NCI-H446 (cell line): ENCODE measurements around the gene DNASE1L1.

ENCODE experiments used
- DNase-seq, 2 experiments: peaks; one replicate each; lab custom pipeline; 2025; lab: John Stamatoyannopoulos, UW

DNASE1L1 gene

GRCh38 chrX:154409222-154409871 lies at the start of gene DNASE1L1:
Gene DNASE1L1 (minus strand): TSS chrX:154409254. CDS start chrX:154405568, 3,686 bp downstream.
- DNase-seq = no peak

DNA sequence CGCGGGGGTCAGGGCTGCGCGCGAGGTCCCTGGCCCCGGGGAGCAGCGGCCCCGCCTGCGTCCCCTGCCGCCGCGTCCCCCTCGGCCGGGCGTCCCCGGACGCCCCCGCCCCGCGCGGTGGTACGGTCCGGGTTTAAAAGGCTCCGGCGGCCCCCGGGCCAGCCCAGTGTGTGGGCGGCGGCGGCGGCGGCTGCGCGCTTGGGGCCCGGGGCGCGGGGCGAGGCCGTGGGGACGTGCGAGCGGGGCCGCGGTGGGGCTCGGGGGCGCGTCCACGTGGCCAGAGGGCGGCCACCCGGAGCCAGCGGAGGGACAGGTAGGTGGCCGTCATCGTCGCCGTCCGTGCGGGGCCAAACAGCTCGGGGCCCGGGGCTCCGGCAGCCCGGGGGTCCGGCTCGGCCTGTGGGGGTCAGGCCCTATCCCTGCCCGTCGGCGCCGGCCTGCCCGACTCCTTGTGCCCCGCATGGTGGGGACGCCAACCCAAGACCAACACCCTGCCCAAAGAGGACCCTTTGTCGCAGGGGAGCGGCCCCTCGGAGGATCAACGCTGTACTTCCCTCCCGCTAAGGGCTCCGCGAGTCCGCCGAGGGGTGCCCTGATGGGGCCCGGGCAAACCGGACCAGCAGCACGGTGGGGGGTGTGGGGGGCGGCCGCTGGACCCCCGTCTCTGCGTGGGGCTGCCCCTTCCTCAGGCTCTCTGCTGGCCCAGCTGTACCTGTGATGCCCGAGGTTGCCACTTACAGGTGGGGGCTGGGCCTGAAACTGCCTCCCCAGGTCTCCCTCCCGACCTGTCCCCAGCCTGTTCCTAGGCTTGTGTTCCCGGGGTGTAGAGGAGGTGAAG lies 49.3 kb upstream of the DNASE1L1 start, which contains the start of gene PLXNA3:
TSS of gene PLXNA3 (plus strand) at position 166 of the 838 bp plus-strand sequence. CDS start 1,903 bp downstream, outside the sequence.
- DNase-seq = peak in 1 of 2 experiments; percentile 47

- peak in 1 of 2 experiments; percentile 47 for DNase-seq
These were observed 48.5 kb upstream of the DNASE1L1 start for GRCh38 chrX:154457491-154458115.

DNA sequence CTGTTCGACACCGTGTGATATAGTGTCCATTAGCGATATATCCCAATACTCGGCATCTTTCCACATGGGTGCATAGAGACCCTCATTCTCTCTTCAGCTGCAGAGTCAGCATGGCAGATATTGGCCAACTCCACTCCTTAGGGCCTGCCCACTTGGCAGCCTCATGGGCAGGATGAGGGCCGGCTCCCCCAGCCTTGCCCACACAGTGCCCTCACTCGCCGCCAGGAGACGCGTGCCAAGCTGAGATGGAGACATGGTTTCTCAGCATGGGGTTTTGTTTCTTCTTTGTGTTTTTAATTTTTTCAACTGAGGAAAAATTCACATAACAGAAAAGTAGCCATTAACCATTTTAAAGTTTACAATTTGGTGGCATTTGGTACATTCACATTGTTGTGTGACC lies 43.8 kb upstream of the DNASE1L1 start:
- no peak for DNase-seq

DNA sequence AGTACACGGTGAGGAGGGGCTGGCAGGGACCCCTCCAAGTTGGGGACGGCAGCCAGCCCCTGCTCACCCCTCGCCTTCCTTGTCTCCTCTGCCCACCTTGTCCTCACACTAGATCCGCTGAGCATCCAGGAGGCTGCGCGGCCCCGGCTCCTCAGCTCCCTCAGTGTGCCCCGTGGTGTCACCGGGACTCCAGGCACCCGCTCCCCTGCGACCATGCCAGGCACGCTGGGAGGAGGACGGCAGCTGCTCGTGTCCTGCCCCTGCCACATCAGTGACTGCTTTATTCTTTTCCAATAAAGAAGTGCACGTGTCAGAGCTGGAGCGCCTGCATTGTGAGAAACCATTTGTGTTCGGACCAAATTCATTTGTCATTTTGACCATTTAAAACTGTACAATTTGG lies 41.3 kb upstream of the DNASE1L1 start:
- DNase-seq = no peak

GRCh38 chrX:154449618-154450017 lies 40.6 kb upstream of the DNASE1L1 start:
- DNase-seq = no peak

DNA sequence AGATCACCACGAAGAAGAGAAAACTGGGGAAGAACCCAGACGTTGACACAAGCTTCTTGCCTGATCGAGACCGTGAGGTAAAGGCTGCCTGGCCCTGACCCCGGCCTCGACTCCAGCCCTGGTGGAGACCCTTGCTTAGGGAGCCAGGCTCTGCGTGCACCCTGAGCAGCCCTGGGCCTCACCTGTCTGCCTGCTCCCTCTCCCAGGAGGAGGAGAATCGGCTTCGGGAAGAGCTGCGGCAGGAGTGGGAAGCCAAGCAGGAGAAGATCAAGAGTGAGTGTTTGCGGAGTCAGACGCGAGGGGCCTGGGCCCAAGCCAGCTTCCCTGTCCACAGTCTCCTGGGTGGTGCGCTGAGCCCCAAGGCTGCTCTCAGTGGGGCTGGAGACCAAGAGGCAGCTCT lies 39.4 kb upstream of the DNASE1L1 start:
- DNase-seq = no peak

- no peak for DNase-seq
These were observed 37.4 kb upstream of the DNASE1L1 start for GRCh38 chrX:154446430-154446829.

- no peak for DNase-seq
These were observed 36.7 kb upstream of the DNASE1L1 start for GRCh38 chrX:154445776-154446175.

GRCh38 chrX:154444755-154445246 lies 35.7 kb upstream of the DNASE1L1 start:
- no peak for DNase-seq

GRCh38 chrX:154443992-154444754 lies 35.1 kb upstream of the DNASE1L1 start, which contains the start of gene FAM50A:
Gene FAM50A (plus strand): TSS chrX:154444141. CDS start chrX:154444236, 95 bp downstream.
- peak; percentile 2 to 67 for DNase-seq

DNA sequence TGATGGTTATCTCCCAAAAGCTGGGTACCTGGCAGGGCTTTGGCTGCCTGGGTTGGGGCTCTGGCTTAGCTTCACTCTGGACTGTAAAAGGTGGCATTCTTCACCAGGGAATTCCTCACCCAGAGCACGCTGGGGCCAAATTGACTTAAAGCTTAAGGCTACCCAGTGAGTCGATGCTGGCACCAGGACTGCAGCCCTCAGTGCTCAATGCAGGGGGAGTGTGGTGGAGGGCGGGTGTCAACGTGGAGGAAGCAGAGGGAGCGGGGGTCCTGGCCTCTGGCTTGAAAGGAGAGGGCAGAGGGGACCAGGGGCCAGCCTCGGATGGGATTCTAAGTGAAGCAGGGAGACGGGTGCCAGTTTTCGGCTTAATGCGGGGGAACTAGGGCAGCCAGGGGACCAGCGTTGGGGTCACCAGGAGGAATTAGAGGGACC lies 34.4 kb upstream of the DNASE1L1 start:
- DNase-seq = no peak

GRCh38 chrX:154441984-154442707 lies 33.1 kb upstream of the DNASE1L1 start:
- no peak for DNase-seq

DNA sequence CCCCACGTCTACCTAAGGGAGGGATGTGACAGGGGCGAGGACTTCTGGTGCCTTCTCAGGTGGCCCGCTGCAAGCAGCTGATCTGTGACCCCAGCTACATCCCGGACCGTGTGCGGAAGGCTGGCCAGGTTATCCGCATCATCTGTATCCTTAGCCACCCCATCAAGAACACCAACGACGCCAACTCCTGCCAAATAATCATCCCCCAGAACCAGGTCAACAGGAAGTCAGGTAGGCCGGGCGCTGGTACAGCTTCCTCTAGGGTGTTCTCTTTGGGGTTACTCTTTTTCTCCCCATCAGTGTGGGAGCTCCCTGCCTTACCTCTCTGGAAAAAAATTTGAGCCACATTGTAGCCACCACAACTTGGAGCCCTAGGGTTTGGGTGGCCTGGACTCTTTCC lies 32.5 kb upstream of the DNASE1L1 start:
- DNase-seq = no peak

GRCh38 chrX:154440623-154441357 lies 31.7 kb upstream of the DNASE1L1 start:
- no peak for DNase-seq

GRCh38 chrX:154439841-154440240 lies 30.8 kb upstream of the DNASE1L1 start:
- DNase-seq = no peak

DNA sequence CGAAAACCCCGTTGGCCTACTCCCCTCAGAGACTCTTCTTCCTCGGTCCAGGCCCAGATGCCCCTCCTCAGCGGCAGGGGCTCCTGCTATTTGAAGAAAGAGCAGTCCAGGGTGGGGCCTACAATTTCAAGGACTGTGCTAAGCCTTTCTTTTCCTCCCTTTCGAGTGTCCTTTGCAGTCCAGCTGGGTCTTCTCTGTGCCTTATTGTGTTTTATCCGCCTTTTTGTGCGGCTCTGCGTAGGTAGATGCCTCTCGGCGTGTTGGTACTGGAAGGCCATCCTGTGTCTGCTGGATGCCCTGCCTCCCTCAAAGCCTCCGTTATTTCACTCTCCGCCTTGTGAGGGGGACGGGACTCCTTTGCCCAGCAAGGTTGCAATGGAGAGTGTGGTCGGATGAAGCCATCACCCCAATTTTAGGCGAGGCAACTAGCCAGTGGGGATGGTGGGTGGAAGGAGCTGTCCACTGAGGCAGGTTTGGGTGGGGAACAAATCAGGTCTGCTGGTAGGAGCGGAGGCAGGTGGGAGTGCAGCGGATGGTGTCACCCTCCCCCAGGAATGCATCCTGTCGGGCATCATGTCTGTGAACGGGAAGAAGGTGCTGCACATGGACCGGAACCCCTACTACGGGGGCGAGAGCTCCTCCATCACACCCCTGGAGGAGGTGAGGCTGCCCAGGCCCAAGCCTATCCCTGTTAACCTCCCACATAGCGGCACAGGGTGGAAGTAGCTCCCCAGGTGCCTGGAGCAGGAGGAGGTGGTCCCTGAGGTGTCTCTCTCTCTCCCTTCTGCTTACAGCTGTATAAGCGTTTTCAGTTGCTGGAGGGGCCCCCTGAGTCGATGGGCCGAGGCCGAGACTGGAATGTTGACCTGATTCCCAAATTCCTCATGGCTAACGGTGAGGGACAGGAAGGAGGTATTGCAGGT lies 29.2 kb upstream of the DNASE1L1 start:
- DNase-seq = no peak

DNA sequence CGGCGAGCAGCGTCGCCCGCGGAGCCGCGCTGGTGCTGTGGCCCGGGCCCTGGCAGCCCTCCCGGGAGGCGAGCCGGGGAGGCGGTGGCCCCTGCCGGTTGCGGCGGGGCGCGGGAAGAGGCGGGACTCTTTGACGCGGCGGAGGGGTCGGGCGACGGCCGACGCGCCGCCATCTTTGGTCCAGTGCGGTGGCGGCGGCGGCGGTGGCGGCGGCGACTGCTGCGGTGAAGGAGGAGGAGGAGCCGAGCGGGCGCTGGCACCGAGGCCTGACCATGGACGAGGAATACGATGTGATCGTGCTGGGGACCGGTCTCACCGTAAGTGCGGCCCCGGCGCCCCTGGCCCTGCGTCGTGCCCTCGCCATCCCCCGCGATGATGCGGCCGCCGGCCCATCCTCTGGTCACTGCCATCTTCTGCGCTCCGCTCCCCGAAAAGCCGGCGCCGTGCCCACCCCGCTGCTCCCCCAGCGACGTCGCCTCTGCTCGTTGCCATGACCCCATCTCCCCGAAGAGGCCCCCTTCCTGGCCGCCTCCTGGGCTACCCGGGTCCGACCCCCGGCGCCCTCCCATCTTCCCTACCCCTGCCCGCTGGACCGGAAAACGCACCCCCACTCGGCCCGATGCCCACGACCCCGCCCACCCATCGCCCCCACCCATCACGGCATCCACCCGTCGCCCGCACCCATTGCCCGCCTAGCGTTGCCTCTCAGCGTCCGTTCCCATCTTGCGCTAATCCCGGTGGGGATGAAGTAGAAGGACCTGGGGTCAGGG lies 28.1 kb upstream of the DNASE1L1 start, which contains the start of gene GDI1:
TSS of gene GDI1 (plus strand) at position 172 of the 770 bp plus-strand sequence. CDS start at position 273, 101 bp downstream.
- peak; percentile 5 to 55 for DNase-seq
